ENCODE data around the gene THRA. TPM values are rescaled to one million over a fixed set of nuclear protein-coding genes. Genes with fewer than 3 reads are reported as not detected.

THRA gene
- total and polyA plus RNA-seq, 5 experiments from 2014 or later = 11.3 to 54.2 (median 23.3) TPM

DNA sequence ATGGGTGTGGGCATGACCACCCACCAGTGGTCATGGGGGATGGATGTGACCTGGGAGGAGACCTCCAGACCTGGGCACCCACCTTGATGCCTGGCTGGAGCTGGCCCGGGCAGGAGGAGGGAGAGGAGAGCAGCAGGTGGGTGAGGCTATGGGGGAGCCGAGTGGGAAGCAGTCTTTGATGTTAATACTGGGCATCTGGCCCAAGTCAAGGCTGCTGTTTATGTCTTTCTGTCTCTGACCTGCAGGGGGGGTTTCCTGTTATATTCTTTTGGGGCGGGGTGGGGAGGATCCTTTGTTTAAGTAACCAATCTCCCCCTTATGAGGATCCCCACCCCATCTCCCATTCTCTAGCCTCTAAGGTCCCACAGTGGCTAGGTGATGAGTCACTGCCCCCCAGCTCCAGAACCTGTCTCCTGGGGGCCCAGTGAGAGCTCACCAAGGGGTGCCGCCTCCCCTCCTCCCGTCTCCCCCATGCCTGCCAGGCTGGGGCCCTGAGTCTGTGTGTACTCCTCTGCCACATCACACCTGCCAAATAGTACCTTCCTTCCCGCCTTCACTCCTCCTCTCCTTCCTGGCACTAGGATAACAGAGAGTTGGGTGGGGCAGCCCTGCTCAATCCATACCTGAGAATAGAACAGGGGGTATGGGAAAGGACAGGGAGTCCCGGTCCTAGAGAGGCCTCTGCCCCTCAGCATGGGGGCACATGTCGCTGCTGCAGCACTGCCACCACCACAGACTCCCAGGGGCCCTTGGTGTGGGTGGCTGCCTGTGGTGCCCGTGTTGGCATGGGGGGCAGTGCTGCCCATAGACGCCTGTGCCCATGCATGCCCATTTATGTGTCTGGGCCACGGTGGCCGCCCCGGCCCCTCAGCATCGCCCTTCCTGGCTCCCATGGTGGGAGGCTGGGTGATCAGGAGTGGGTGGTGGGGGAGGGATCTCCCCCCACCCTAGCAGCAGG lies 7.3 kb downstream of the THRA start:
- H3K27me3 Mint-ChIP-seq = no peaks in the 10 kb centered on the region
- H3K9me3 Mint-ChIP-seq = no peaks in the 10 kb centered on the region
- peak overlapping the region; percentile 78 to 94 (median 90) for H3K4me3 Mint-ChIP-seq
- peak overlapping the region; percentile 93 to 97 (median 95) for H3K27ac Mint-ChIP-seq
- DNase-seq (peak in 9 of 10 donors; percentile 27 to 78 (median 42)), ATAC-seq (peak; percentile 38 to 67)
- POLR2A ChIA-PET = interaction anchor here (0.6 to 17.1 kb wide), 7 partner anchors 10 to 91 kb away, joined by 3 to 260 read pairs (median 6); partner anchors contain the start of genes MED24 and NR1D1
- peaks cover 0 to 3% (median 0%) of the 10 kb centered on the region in 3 donors for H3K36me3 Mint-ChIP-seq
- H3K4me1 Mint-ChIP-seq = peaks cover 58 to 98% (median 90%) of the 10 kb centered on the region in 4 donors

DNA sequence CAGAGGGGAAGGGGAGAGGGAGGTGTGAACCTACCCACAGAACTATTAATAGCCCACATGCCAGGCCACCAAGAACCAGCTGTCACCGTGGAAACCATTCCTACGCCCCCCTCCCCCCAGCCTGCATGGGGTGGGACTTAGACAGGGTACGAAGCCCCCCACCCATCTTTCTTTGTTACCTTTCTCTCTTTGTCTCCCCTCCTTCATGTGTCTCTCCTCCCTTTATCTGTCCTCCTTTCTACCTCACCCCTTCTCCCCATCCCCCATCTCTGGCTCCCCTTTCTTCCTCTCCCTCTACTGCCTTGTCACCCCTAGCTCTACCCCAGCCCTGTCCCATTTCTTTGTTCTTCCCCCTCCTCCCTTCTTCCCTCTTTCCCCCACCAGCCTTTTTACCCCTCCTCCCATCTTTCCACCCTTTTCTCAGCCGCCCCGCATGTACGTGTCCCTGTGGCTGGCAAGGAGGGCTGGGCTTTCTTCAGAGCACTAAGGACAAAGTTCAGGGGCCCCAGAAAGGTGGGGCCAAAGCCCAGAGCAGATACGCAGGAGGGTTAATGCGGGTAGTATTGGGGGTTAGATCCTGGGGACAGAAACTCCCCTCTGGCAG lies 8.0 kb downstream of the THRA start:
- peaks cover 0 to 3% (median 0%) of the 10 kb centered on the region in 3 donors for H3K36me3 Mint-ChIP-seq
- H3K4me1 Mint-ChIP-seq = peaks cover 57 to 98% (median 94%) of the 10 kb centered on the region in 4 donors
- DNase-seq (no peak), ATAC-seq (no peak)
- no peaks in the 10 kb centered on the region for H3K9me3 Mint-ChIP-seq
- H3K27me3 Mint-ChIP-seq = no peaks in the 10 kb centered on the region
- peak overlapping the region; percentile 74 to 97 (median 94) for H3K27ac Mint-ChIP-seq
- H3K4me3 Mint-ChIP-seq = peak overlapping the region in 8 of 10 donors; percentile 12 to 94 (median 88)
- POLR2A ChIA-PET = interaction anchor here (1.1 to 17.1 kb wide), 5 partner anchors 11 to 52 kb away, joined by 3 to 260 read pairs (median 9); partner anchors contain the start of gene NR1D1

DNA sequence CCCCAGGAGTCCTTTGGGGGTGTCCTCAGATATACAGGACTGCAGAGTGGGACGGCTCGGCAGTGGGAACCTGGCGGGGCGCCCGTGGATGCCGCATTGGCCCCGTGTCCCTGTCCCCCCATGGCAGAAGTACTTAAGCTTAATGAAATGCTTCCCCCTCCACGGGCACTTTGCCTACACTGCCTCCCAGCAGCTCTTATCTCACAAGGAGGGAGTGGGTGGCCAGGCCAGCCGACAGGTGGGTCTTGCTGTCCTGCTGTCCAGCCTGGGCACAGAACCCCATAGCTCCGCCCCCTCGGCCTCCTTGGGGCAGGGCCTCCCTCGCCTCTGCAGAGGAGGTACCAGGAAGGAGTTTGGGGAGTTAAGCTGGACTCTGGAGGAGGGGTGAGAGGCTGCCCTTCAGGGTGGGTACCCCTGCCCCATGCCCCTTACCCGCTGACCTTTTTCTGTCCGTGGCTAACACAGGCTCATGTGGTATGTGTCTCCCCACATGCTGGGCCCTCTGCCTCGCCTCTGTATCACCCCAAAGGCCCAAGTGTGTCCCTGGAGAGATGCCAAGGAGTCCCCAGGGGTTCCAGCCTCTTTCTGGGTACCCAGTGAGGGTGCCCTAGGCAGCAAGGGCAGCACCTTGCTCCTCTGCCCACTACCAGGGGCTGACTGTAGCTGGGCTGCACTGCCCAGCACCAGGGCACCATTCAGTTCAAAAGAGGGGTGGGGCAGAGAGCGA lies 8.7 kb downstream of the THRA start:
- H3K9me3 Mint-ChIP-seq = no peaks in the 10 kb centered on the region
- POLR2A ChIA-PET = interaction anchor here (0.8 to 17.1 kb wide), 8 partner anchors 11 to 97 kb away, joined by 3 to 260 read pairs (median 4); partner anchors contain the start of genes MED24 and NR1D1
- H3K36me3 Mint-ChIP-seq = peaks cover 0 to 5% (median 0%) of the 10 kb centered on the region in 3 donors
- H3K27me3 Mint-ChIP-seq = no peaks in the 10 kb centered on the region
- ATAC-seq (no peak), DNase-seq (no peak)
- peaks cover 59 to 98% (median 94%) of the 10 kb centered on the region in 4 donors for H3K4me1 Mint-ChIP-seq
- H3K4me3 Mint-ChIP-seq = peak overlapping the region in 7 of 10 donors; percentile 36 to 94 (median 58)
- H3K27ac Mint-ChIP-seq = peak overlapping the region; percentile 53 to 97 (median 94)

DNA sequence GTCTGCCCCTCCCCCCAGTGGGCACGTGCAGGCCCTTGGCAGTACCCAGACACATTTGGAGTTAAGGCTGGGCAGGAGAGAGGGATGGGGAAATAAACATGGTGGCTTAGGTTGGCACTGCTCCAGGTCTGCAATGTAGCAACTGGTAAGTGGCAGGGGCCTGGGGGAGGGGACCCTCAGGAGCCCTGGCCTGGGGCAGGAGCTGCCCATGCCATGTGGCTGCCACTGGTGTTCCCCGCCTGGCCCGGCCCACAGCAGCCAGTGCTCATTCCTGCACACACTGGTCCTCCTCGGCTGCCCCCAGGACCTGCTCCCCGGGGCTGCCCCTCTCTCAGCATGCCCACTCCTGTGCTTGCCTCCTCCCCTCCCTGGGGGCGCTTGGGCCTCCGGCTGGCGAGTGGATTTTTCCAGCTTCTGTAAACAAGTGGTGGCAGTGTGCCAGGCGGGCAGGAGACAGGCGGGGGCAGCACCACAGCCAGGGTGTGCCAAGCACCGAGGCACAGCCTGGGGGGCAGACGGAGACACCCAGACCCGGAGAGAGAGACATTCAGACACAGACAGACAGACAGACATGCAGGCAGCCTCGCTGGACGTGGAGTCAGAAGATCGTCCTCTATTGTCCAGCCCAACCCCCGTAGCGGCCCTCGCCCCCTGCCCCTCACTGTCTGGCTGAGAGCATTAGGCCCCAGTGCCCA lies 9.4 kb downstream of the THRA start:
- POLR2A ChIA-PET = interaction anchor here (0.8 to 17.1 kb wide), 8 partner anchors 12 to 96 kb away, joined by 3 to 260 read pairs (median 4); partner anchors contain the start of genes MED24 and NR1D1
- H3K27ac Mint-ChIP-seq = peak overlapping the region in 9 of 10 donors; percentile 60 to 96 (median 85)
- H3K9me3 Mint-ChIP-seq = no peaks in the 10 kb centered on the region
- no peaks in the 10 kb centered on the region for H3K27me3 Mint-ChIP-seq
- DNase-seq (peak in 1 of 10 donors; percentile 15), ATAC-seq (no peak)
- peak overlapping the region in 4 of 10 donors; percentile 10 to 94 (median 44) for H3K4me3 Mint-ChIP-seq
- H3K36me3 Mint-ChIP-seq = peaks cover 0 to 11% (median 0%) of the 10 kb centered on the region in 3 donors
- peaks cover 54 to 94% (median 91%) of the 10 kb centered on the region in 4 donors for H3K4me1 Mint-ChIP-seq

DNA sequence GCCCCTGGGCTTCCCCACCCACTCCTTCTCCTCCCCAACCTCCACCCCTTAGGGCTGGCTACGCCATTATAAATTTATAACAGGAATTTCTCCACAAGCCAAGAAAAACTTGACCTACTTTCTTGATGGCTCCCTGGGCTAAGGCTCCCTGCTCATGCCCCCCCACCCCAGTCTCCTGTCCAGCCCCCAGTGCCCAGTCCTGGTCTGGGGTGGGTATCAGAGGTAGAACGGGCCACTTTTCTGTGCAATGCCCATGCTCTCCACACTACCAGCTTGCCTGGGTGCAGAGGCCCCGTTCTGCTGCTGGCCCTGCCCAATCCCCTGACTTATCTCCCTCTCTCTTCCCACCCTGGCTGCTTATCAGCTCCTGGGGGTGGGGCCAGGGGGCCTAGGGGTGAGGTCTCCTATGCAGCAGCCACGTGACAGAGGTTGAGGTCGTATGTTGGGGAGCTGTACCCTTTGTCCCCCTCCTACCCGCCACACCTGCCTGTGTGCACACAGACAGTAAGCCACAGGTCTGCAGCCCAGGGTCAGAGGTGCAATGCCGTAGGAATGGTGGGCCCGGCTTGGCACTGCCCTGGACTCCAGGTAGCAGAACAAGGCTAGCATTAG lies 10.1 kb downstream of the THRA start:
- peak overlapping the region; percentile 41 to 91 (median 80) for H3K27ac Mint-ChIP-seq
- peaks cover 0 to 18% (median 0%) of the 10 kb centered on the region in 3 donors for H3K36me3 Mint-ChIP-seq
- POLR2A ChIA-PET = interaction anchor here (1.1 to 17.1 kb wide), 6 partner anchors 9 to 52 kb away, joined by 3 to 260 read pairs (median 42); partner anchors contain the start of genes MED24, NR1D1 and THRA
- H3K27me3 Mint-ChIP-seq = no peaks in the 10 kb centered on the region
- peaks cover 52 to 90% (median 86%) of the 10 kb centered on the region in 4 donors for H3K4me1 Mint-ChIP-seq
- no peaks in the 10 kb centered on the region for H3K9me3 Mint-ChIP-seq
- H3K4me3 Mint-ChIP-seq = peak overlapping the region in 3 of 10 donors; percentile 18 to 42 (median 30)
- ATAC-seq (no peak), DNase-seq (no peak)

DNA sequence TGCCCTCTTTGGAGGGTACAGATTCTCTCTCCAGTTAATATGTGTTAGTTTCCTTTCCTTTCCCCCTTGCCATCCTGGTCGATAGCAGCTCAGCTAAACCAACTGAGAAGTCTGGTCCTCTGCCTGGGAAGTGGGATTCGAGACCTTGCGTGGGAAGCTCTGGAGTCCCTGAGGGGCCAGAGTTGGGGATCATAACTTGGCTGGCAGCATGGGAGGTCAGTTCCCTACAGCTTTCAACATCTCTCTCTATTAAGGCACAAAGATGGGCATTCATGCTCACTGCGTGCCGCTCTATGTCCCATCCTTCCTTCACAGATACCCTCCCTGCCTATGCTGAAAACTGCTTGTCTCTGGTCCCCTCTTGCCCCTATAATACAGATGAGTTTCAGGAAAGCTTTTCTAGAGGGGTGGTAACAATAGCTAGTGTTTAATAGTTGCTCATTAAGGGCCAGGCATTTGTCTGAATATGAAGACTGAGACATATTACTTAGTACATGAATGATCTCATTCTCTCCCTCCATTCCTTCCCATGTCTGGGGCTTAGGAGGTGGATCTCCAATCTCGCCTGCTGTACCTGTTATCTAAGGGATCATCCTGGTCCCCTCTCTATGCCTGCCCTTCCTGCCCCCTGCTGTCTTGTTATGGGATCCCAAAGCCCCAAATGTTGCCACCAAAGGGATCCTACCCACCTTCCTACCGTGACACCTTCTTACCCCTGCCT lies 10.8 kb downstream of the THRA start:
- Mint-ChIP-seq H3K4me1 (peaks cover 46 to 85% (median 79%) of the 10 kb centered on the region in 4 donors), H3K9me3 (no peaks in the 10 kb centered on the region), H3K4me3 (peak overlapping the region in 6 of 10 donors; percentile 20 to 42 (median 36)), H3K27me3 (no peaks in the 10 kb centered on the region), H3K27ac (peak overlapping the region; percentile 64 to 91 (median 84)), H3K36me3 (peaks cover 0 to 21% (median 0%) of the 10 kb centered on the region in 3 donors)
- no peak for DNase-seq
- POLR2A ChIA-PET = interaction anchor here (1.2 to 17.1 kb wide), 7 partner anchors 9 to 47 kb away, joined by 3 to 260 read pairs (median 13); partner anchors contain the start of genes MED24, NR1D1 and THRA
- no peak for ATAC-seq

DNA sequence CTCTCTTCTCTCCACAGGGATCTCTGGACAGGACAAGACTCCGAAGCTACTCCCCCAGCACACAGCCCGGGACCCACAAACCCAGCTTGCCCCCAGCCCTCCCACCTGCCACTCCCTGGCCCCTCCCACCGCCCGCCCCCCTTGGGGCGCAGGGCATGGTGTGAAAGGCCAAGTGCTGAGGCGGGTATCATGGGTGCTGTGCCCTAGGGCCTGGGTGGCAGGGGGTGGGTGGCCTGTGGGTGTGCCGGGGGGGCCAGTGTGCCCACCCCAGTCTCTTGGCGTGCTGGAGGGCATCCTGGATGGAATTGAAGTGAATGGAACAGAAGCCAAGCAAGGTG lies 11.4 kb downstream of the THRA start:
- Mint-ChIP-seq H3K27ac (peak overlapping the region in 9 of 10 donors; percentile 64 to 91 (median 84)), H3K36me3 (peaks cover 0 to 25% (median 0%) of the 10 kb centered on the region in 3 donors), H3K27me3 (no peaks in the 10 kb centered on the region), H3K9me3 (no peaks in the 10 kb centered on the region), H3K4me1 (peaks cover 41 to 80% (median 74%) of the 10 kb centered on the region in 4 donors), H3K4me3 (no peak overlapping the region)
- DNase-seq (no peak), ATAC-seq (no peak)
- POLR2A ChIA-PET = interaction anchor here (1.2 to 17.1 kb wide), 6 partner anchors 10 to 48 kb away, joined by 3 to 260 read pairs (median 46); partner anchors contain the start of genes MED24, NR1D1 and THRA

DNA sequence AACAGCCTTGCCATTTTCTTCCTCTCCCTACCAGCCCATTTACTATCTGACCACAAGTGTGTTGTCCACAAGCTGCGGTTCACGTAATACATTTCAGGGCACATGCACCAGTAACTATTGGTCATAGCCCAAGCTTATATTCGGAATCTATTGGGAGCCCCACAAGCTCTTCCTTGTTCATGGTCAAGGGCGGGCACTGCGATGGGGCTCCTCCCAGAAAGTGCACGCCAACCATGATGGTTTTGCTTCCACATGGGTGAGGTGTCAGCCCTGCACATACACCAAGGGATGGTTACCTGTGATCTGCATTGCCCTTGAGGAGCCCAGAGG lies 12.1 kb downstream of the THRA start:
- peak overlapping the region in 6 of 10 donors; percentile 37 to 96 (median 82) for H3K27ac Mint-ChIP-seq
- no peak overlapping the region for H3K4me3 Mint-ChIP-seq

DNA sequence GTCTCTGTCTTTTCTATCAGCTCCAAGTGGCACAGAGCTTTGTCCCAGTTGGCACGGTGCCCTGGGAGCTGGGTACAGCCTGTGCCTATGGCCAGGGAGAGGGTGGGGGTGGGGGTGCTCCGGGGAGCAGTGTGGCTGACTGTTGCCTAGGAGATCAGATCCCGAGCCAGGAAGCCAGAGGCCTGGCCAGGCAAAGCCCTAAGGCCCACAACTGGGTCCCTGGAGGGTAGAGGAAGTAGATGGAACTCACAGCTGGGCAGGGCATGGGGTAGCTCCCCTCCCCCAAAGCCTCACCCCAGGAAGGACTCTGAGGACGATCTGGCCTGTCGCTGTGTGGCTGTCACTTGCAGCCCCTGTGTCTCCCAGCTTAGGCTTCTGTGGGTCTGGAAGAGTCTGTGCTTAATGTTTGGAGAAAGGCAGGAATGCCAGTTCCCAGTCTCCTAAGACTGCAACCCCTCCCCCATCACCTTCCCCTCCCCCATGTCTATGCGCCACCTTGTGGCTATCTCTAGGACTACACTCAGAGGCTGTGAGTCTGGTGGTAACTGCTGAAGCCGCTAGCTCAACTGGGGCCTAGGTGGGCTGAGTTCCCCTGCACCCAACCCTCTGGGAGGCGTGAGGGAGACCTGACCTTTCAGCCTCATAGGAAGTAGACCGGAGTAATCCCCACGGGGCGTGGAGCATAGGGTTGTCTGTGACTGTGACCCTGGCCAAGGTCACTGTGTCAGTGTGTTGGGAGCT lies 12.6 kb downstream of the THRA start:
- Mint-ChIP-seq H3K27me3 (no peaks in the 10 kb centered on the region), H3K4me3 (peak overlapping the region; percentile 7 to 75 (median 62)), H3K9me3 (no peaks in the 10 kb centered on the region), H3K36me3 (peaks cover 0 to 33% (median 0%) of the 10 kb centered on the region in 3 donors), H3K4me1 (peaks cover 33 to 67% (median 62%) of the 10 kb centered on the region in 4 donors), H3K27ac (peak overlapping the region; percentile 41 to 96 (median 80))
- DNase-seq (peak; percentile 45 to 83 (median 69)), ATAC-seq (peak; percentile 73 to 85)
- POLR2A ChIA-PET = interaction anchor here (0.7 to 17.1 kb wide), 12 partner anchors 9 to 144 kb away, joined by 3 to 260 read pairs (median 8); partner anchors contain the start of genes CASC3, MED24, MSL1 and NR1D1

More for the DNA sequence above, 12.1 kb downstream of the THRA start:
- peaks cover 36 to 73% (median 67%) of the 10 kb centered on the region in 4 donors for H3K4me1 Mint-ChIP-seq
- no peaks in the 10 kb centered on the region for H3K27me3 Mint-ChIP-seq
- ATAC-seq (no peak), DNase-seq (no peak)
- POLR2A ChIA-PET = interaction anchor here (0.7 to 17.1 kb wide), 12 partner anchors 9 to 144 kb away, joined by 3 to 260 read pairs (median 8); partner anchors contain the start of genes CASC3, MED24, MSL1 and NR1D1
- no peaks in the 10 kb centered on the region for H3K9me3 Mint-ChIP-seq
- peaks cover 0 to 28% (median 0%) of the 10 kb centered on the region in 3 donors for H3K36me3 Mint-ChIP-seq
